Measurements from ENCODE around the gene GARNL3.

The GARNL3 gene

GRCh38 chr9:127291246-127291778 is 26.7 kb downstream of the GARNL3 start:
- TF ChIP-seq JUND (IDR thresholded peaks at IDR 0.05; ENCODE audit: low read depth): no peak
- in situ Hi-C loops (cut with HindIII; ENCODE audit: low pct_unique_long_range_greater_than_20kb, low sequenced_read_pairs): no loop called here
- DNase-seq (ENCODE audit: low read depth in 1 of 2, low spot score in 1 of 2): no peak

- in situ Hi-C loops (cut with HindIII; ENCODE audit: low pct_unique_long_range_greater_than_20kb, low sequenced_read_pairs): no loop called here
- no peak for TF ChIP-seq JUND (IDR thresholded peaks at IDR 0.05; ENCODE audit: low read depth)
- DNase-seq (ENCODE audit: low read depth in 1 of 2, low spot score in 1 of 2): no peak
These were observed 27.8 kb downstream of the GARNL3 start for GRCh38 chr9:127292415-127292814.

DNA sequence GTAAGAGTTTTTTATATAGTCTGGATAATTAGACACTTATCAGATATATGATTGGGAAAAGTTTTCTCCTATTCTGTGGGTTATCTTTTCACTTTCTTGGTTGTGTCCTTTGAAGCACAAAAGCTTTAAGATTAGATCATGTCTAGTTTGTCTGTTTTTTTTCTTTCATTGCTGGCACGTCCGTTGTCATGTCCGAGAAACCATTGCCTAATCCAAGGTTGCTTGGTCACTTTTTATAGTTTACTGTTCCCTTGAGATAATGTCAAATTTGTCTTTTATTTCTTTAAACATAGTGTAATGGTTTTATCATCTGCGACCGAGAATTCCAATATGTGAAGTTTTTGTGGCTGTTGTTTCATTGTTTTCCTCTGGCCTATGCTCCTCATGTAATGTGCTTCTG is 28.8 kb downstream of the GARNL3 start:
- in situ Hi-C loops (cut with HindIII; ENCODE audit: low pct_unique_long_range_greater_than_20kb, low sequenced_read_pairs): no loop called here
- no peak for DNase-seq (ENCODE audit: low read depth in 1 of 2, low spot score in 1 of 2)
- TF ChIP-seq JUND (IDR thresholded peaks at IDR 0.05; ENCODE audit: low read depth): no peak

DNA sequence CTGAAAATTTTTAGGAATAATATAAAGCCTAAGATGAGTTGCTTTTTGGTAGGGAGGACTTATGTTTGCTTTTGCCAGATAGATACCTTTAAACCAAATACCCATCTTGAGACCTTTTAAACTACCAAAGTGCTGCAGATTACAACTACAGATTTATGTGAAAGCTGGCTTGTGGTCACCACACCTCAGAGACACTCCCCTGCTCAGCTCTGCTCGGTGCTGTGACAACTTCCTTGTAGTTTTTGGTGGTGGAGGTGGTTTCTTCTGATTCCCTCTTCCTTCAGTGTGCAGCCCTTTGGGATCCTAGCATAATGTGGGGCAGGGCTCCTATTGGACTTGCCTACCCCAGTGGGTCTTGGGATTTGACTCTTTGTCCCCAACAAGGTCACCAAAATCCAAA is 29.2 kb downstream of the GARNL3 start:
- in situ Hi-C loops (cut with HindIII; ENCODE audit: low pct_unique_long_range_greater_than_20kb, low sequenced_read_pairs): no loop called here
- no peak for TF ChIP-seq JUND (IDR thresholded peaks at IDR 0.05; ENCODE audit: low read depth)
- no peak for DNase-seq (ENCODE audit: low read depth in 1 of 2, low spot score in 1 of 2)

- no peak for DNase-seq (ENCODE audit: low read depth in 1 of 2, low spot score in 1 of 2)
- in situ Hi-C loops (cut with HindIII; ENCODE audit: low pct_unique_long_range_greater_than_20kb, low sequenced_read_pairs): no loop called here
- no peak for TF ChIP-seq JUND (IDR thresholded peaks at IDR 0.05; ENCODE audit: low read depth)
These were observed 30.4 kb downstream of the GARNL3 start for GRCh38 chr9:127295005-127295404.

DNA sequence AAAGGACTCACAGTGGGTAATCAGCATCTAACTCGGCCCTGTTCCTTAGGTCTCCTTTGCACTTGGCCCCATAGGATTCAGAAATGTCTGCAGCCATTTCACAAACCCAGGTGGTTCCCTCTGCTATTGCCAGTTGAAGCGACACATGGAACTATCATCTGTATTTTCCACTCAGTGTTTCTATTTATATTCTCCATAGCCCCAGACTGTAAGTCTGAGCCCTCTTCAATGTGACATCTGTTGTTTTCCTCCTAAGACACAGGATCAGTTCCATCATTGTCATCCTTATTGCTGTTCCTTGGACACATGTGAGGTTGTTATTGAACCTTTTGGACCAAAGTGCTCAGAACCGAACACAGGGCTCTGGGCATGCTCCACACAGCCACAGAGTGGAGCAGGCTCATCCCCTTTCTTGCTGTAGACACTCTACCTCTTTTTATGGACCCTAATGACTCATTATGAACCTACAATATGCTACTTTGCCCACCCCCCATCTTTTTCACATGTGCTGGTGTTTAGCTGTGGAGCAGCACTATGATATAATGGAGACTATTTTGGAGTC is 36.4 kb downstream of the GARNL3 start:
- TF ChIP-seq JUND (IDR thresholded peaks at IDR 0.05; ENCODE audit: low read depth): no peak
- DNase-seq (ENCODE audit: low read depth in 1 of 2, low spot score in 1 of 2): no peak
- in situ Hi-C loops (cut with HindIII; ENCODE audit: low pct_unique_long_range_greater_than_20kb, low sequenced_read_pairs): no loop called here

DNA sequence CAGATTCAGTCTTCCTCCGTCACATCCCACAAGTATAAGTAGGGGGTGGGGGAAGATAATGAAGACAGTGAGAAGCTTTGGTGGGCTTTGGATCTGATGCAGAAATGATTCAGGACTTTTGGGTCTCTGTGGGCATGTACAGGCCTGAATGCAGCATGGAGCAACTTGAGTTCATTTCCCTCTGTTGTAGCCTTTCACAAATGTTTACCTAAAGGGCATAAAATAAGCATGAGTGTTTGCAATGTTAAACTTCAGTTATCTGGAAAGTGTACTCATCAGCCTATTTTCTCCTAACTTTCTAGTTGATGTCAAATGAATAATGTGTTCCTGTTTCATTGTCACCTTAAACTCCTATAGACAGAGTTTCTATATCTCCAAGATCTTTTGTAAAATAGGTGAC is 39.3 kb downstream of the GARNL3 start:
- TF ChIP-seq JUND (IDR thresholded peaks at IDR 0.05; ENCODE audit: low read depth): no peak
- in situ Hi-C loops (cut with HindIII; ENCODE audit: low pct_unique_long_range_greater_than_20kb, low sequenced_read_pairs): no loop called here
- DNase-seq (ENCODE audit: low read depth in 1 of 2, low spot score in 1 of 2): no peak

DNA sequence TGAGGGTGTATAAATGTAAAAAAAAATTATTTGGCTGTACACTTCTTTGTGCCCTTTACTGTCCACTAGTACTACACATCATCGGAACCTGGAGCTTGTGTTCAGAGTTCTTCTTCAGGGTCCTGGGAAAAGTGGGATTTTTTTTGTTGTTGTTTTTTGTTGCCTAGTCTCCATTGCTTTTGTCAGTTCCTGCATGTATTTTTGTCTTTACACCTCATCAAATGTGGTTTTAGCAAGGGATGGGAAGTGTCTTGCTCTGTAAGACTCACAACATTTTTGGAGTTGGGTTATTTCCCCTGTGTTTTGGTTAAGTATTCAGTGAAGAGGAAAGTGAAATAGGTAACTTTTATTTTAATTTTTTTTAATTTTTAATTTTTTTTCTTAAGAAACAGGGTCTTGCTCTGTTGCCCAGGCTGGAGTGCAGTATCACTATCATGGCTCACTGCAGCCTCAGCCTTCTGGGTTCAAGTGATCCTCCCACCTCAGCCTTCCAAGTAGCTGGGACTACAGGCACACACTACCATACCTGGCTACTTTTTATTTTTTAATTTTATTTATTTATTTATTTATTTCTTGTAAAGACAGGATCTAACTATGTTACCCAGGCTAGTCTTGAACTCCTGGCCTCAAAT is 40.7 kb downstream of the GARNL3 start:
- TF ChIP-seq JUND (IDR thresholded peaks at IDR 0.05; ENCODE audit: low read depth): no peak
- in situ Hi-C loops (cut with HindIII; ENCODE audit: low pct_unique_long_range_greater_than_20kb, low sequenced_read_pairs): no loop called here
- DNase-seq (ENCODE audit: low read depth in 1 of 2, low spot score in 1 of 2): no peak

DNA sequence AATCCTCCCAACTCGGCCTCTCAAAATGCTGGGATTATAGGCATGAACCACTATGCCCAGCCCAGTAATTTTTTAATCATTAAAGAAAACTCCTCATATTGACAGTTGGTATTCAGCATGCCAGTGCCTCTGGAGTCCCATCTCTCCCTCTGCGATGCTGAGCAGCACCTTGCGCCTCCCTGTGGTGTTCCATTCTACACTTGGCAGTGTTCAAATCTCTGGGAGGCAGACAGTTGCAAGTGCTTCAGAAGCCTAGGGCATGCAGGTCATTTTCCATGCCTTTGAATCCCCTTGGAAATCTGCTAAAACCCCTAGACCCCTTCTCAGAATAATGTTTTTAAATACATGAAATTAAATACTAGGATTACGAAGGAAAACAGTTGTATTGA is 41.3 kb downstream of the GARNL3 start:
- in situ Hi-C loops (cut with HindIII; ENCODE audit: low pct_unique_long_range_greater_than_20kb, low sequenced_read_pairs): no loop called here
- TF ChIP-seq JUND (IDR thresholded peaks at IDR 0.05; ENCODE audit: low read depth): no peak

GRCh38 chr9:127307802-127308201 is 43.2 kb downstream of the GARNL3 start:
- in situ Hi-C loops (cut with HindIII; ENCODE audit: low pct_unique_long_range_greater_than_20kb, low sequenced_read_pairs): no loop called here
- no peak for TF ChIP-seq JUND (IDR thresholded peaks at IDR 0.05; ENCODE audit: low read depth)
- no peak for DNase-seq (ENCODE audit: low read depth in 1 of 2, low spot score in 1 of 2)

More for the DNA sequence above, 41.3 kb downstream of the GARNL3 start:
- DNase-seq (ENCODE audit: low read depth in 1 of 2, low spot score in 1 of 2): peak in 1 of 2 experiments; percentile 43

DNA sequence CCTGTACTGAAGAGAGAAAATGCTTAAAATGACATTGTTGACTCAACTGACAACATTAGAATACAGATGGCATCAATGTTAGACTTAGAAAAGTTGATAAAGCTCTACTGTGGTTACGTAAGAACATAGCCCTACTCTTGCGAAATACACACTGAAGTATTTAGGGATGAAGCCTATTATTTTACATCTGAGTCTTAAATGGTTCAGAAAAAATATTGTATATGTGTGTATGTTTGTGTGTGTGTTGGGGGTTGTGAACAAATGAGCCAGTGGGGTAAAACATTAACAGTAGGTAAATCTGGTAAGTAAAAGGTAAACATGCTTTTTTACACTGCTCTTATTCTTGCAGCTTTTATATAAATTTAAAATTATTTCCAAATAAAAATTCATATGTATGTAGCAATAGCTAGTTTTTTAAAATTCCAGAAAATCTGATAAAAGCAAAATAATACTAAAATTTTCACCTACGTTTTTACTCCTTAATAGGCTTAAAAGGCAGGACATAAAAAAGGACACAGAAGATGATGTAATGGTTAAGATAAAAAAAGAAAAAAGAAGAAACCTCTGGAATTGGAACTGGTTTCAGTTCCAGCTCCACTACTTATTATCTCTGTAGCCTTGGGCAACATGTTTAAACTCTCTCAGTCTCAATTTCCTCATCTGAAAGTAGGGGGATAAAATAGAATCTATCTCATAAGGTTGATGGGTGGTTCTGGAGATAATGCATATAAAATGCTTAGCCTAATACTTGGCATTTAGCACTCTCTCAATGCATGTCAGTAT is 44.3 kb downstream of the GARNL3 start:
- in situ Hi-C loops (cut with HindIII; ENCODE audit: low pct_unique_long_range_greater_than_20kb, low sequenced_read_pairs): no loop called here
- DNase-seq (ENCODE audit: low read depth in 1 of 2, low spot score in 1 of 2): no peak
- TF ChIP-seq JUND (IDR thresholded peaks at IDR 0.05; ENCODE audit: low read depth): no peak

- TF ChIP-seq JUND (IDR thresholded peaks at IDR 0.05; ENCODE audit: low read depth): no peak
- in situ Hi-C loops (cut with HindIII; ENCODE audit: low pct_unique_long_range_greater_than_20kb, low sequenced_read_pairs): no loop called here
These were observed 45.1 kb downstream of the GARNL3 start for GRCh38 chr9:127309715-127310114.

DNA sequence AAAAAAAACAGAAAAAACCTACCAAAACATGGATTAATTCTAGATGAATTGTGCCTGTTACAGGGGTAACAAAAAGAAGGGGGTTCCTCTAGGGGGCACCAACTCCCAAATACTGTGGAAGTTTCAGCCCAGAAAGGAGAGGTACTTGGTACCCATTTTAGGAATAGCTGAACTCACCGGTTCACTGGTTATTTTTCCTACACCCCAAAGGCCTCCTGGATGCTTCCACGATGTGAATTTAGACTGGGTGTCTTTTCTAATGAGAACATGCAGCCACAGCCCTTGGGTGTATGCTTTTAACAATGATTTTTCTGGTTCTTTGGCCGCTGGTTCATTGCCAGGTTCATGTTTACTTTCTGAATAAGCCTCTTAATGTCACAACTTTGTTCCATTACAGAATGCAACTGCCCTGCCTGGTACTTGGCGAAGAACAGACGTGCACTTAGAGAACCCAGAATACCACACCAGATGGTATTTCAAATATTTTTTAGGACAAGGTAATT is 46.7 kb downstream of the GARNL3 start:
- in situ Hi-C loops (cut with HindIII; ENCODE audit: low pct_unique_long_range_greater_than_20kb, low sequenced_read_pairs): no loop called here

More at GRCh38 chr9:127309715-127310114, 45.1 kb downstream of the GARNL3 start:
- no peak for DNase-seq (ENCODE audit: low read depth in 1 of 2, low spot score in 1 of 2)

More for the DNA sequence above, 46.7 kb downstream of the GARNL3 start:
- DNase-seq (ENCODE audit: low read depth in 1 of 2, low spot score in 1 of 2): peak; percentile 12 to 71
- no peak for TF ChIP-seq JUND (IDR thresholded peaks at IDR 0.05; ENCODE audit: low read depth)
